ENCODE measurements around the gene SNAP91.

DNA sequence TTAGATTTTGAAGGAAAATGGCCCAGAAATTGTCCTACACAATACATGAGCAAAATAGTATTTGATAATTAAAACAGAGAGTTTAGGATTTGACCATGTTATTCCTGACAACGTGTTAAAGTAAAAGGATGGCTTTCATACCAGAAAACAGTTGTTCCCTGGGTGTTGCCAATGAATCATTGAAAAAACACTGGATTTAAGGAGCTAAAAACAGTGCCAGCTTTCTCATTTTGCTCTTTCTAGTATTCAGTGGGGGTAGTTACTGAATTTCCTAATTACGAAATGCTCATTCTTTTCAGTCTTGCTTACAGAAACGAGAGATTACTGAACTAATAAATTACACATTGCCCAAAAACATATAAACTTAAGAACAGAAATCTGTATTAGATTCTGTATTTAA, 26.6 kb upstream of the SNAP91 start:
- TF ChIP-seq, protein P1, sequence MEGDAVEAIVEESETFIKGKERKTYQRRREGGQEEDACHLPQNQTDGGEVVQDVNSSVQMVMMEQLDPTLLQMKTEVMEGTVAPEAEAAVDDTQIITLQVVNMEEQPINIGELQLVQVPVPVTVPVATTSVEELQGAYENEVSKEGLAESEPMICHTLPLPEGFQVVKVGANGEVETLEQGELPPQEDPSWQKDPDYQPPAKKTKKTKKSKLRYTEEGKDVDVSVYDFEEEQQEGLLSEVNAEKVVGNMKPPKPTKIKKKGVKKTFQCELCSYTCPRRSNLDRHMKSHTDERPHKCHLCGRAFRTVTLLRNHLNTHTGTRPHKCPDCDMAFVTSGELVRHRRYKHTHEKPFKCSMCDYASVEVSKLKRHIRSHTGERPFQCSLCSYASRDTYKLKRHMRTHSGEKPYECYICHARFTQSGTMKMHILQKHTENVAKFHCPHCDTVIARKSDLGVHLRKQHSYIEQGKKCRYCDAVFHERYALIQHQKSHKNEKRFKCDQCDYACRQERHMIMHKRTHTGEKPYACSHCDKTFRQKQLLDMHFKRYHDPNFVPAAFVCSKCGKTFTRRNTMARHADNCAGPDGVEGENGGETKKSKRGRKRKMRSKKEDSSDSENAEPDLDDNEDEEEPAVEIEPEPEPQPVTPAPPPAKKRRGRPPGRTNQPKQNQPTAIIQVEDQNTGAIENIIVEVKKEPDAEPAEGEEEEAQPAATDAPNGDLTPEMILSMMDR (IDR thresholded peaks at IDR 0.05): no peak
- TF ChIP-seq EP300 (IDR thresholded peaks at IDR 0.05): no peak
- TF ChIP-seq POLR2A (IDR thresholded peaks at IDR 0.05): no peak

Measured in suprapubic skin (tissue), 3 donors.